ELF-1 (cell line): ENCODE data around the gene C19orf81.
A peak's percentile ranks its signal among the peaks of the same experiment; 100 is the strongest.
"Not testable (repeated sequence)": the region's sequence is repeated elsewhere in the genome, so short reads cannot be mapped to it uniquely, and the experiment has no call there.

Experiments
- DNase-seq: peaks from one replicate; pipeline ENCODE4 v3.0.0-alpha.2; 2016; ENCODE audit warnings: low read depth, low spot score

The C19orf81 gene

DNA sequence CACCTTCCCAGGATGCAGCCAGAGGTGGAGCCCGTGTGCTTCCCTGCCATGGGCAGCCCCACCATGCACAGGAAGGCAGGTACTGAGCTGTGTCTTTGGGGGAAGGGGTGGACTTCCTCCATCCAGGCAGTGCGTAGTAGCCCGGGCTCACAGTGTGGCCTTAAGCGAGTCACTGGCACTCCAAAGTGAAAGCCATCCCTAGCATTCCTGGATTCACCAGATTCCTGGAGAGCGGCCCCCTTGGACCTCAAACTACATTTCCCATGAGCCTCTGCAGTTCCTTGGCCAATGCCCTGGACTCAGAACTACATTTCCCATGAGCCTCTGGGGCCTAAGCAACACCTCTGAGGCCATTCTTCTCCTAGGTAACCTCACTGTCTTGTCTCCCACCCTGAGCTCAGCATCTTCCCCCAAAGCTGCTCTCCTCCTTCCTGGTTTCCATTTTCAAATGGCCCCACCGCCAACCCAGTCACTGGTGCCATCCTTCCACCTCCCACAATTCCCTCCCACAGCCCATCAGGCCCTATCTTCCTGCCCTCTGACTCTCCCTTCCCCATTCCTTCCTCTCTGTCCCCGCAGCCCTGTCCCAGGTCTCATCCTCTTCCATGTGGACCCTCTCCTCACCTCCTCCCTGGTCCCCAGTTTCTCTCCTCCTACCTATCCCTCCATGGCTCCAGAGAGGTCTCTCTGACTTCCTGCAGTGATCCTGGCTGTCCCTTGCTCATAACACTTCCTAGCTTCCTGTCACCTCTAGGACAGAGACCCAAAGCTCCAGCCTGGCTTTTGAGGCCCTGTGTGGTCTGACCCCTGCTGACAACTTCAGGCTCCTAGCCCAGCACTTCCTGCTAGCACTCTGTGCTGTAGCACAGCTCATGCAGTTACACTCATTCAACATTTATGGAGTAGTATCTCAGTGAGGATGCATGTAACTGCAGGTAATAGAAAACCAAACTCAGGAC lies at the start of gene C19orf81:
Gene C19orf81, plus strand, starts transcription at position 13 of the 959 bp plus-strand sequence. Its CDS starts 0 bp downstream, at position 13.
- DNase-seq: peak; percentile 82

GRCh38 chr19:50601407-50602088 lies 47.7 kb upstream of the C19orf81 start:
- DNase-seq: no peak

DNA sequence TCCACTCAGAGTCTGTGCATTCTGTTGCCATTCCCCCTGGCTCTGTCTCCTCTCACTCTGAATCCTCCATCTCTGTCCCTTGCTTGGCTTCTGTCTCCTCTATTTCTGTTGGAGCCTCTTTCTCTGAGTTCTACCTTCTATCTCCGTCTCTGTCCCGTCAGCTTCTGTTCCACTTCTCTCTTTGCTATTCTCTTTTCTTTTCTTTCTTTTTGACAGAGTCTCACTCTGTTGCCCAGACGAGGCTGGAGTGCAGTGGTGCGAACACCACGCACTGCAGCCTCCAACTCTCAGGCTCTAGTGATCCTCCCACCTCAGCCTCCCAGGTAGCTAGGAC lies 47.2 kb upstream of the C19orf81 start:
- DNase-seq: no peak

DNA sequence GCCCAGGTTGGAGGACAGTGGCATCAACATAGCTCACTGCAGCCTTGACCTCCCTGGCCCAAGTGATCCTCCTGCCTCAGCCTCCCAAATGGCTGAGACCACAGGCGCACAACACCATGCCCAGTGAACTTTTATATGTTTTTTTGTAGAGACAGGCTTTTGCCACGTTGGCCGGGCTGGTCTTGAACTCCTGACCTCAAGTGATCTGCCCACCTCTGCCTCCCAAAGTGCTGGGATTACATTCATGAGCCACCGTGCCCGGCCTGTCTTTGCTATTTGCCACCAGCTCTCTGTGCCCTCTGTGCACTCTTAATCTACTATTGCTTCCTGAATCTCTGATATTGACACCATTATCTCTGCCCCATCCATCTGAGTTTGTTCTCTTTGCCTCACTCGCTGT lies 46.7 kb upstream of the C19orf81 start:
- no peak for DNase-seq

DNA sequence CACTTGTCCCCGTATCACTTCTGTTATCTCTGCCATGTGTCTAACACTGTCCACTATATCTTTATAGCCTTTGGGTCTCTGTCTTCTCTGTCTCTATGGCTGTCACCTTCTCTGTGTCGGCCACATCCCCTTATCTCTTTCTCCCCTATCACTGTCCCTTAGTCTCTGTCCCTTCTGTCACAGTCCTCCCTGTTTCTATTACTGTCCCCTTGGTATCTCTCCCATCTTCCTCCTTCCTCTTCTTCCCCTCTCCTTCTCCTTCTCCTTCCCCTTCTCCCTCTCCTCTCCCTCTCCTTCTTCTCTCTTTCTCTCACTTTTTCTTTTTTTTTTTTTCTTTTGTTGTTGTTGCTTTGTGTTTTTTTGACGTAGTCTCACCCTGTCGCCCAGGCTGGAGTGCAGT lies 46.3 kb upstream of the C19orf81 start:
- no peak for DNase-seq

DNA sequence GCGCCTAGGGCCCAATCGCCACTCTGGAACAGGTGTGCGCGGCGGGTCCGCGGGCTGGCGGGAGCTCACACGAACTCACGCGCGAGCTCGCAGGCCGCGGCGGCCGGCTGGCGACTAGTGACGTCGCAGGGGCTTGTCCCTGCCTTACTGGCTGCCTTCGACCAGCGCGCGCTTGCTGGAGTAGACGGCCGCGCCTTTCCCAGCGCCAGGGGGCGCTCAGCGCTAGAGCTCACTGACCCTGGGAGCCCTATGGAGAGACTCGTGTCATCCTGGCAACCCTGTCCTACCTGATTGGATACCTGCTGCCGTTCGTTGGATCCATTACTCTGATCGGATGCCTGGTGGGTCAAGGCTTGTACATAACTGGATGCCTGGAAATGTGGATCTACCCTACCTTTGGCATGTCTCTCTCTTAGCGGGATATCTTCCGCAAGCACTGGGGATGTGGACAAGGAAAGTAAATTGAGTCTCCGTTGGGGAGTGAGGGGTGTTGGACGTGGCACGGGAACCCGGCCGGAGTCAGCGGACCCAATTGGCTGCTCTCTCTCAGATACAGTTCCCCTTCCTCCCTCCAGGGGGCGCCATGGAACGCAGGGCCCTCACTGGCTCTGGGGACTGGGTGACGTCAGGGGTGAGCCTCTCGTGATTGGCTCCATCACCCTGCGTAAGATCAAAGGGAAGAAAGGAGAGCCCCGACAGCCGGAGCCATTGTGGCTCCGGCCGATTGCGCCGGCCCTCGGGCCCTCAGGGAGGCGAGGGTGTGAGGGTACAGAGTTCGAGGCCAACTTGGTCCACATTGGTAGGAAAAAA lies 44.8 kb upstream of the C19orf81 start:
- peak; percentile 21 for DNase-seq

GRCh38 chr19:50606059-50606836 lies 43.0 kb upstream of the C19orf81 start:
- peak; percentile 55 for DNase-seq

DNA sequence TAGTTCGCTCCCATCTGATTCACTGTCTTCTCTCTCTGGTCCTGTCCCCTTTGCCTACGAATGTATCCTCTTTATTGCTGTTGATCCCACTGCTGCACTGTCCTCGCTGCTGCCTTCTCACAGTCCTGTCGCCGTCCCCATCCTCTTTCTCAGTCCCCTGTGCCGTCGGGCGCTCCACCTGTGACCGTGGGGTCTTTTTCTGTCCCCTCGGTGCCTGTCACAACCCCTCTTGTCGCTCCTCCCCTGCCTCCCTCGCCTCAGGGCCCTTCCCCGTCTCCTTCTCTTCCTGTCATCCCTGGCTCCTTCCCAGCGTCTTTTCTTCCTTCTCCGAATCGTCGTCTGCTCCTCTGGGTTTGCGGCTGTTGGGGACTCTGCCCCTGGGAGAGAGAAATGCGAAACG lies 41.9 kb upstream of the C19orf81 start:
- DNase-seq: no peak

DNA sequence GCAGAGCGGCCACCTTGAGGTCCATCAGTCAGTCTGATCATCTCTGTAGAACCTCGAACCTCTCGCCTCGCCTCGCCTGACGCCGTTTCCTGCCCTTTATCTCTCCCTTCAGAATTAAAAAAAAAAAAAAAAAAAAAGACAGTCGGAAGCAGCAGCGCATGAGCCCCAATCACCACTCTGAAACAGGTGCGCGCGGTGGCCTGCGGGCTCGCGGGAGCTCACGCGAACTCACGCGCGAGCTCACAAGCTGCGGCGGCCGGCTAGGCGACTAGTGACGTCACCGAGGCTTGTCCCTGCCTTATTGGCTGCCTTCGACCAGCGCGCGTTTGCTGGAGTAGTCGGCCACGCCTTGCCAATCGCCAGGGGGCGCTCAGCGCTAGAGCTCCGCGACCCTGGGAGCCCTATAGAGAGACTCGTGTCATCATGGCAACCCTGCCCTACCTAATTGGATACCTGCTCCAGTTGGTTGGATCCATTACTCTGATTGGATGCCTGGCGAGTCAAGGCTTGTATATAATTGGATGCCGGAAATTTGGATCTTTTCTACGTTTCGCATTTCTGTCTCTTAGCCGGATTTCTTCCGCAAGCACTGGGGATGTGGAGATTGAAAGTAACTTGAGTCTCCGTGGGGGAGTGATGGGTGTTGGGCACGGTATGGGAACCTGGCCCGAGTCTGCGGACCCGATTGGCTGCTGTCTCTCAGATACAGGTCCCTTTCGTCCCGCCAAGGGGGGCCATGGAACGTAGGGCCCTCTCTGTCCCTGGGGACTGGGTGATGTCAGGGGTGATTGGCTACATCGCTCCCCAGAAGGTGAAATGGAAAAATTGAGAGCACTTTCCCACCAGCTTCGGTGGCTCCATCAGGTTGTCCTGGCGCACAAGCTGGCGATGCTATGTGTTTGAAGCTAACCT lies 41.1 kb upstream of the C19orf81 start:
- DNase-seq: peak; percentile 99

- DNase-seq: not testable (repeated sequence)
Measured at GRCh38 chr19:50612504-50613404, 36.5 kb upstream of the C19orf81 start.

GRCh38 chr19:50618379-50618778 lies 30.9 kb upstream of the C19orf81 start:
- DNase-seq: not testable (repeated sequence)

GRCh38 chr19:50619184-50619583 lies 30.1 kb upstream of the C19orf81 start:
- not testable (repeated sequence) for DNase-seq

DNA sequence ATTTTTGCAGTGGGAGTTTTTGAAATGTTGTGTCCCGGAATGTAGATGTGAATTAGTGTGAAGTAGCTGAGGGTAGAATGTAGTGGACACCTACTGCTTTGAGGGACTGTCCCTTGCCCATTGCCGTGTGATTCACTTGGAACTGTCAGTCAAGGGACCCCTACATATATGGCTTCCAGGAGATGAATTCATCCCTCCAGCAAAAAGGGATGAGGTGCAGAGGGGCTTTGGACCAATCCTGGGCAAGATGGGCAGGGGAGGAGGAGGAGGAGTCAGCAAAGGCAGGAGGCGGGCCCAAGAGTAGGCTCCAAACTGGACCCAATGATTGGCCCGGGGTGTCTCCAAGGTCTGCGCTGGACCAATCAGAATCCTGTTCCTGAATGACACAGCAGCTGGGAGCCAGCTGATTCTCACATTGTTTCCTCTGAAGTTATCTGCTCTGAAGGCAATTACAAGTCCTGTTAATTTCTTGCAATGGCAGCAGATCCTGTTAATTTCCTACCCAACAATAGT lies 28.8 kb upstream of the C19orf81 start:
- not testable (repeated sequence) for DNase-seq

GRCh38 chr19:50624949-50625600 lies 24.2 kb upstream of the C19orf81 start:
- no peak for DNase-seq

DNA sequence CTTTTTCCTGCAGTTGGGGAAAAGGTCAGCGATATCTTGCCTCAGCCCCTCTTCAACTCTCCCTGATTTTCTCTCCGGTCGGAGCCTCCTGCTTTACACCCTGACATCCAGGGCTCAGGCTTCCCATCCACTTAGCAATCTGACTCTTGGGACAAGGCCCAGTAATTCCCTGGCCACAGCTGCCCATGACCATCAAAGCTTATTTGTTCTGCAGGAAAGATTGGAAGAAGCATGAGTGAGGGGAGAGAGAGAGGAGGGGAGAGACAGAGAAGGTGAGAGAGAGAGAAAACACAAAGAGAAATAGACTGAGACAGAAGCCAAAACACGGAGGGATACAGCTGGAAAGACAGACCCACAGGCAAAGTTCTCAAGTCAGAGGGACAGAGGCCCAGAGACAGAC lies 23.2 kb upstream of the C19orf81 start:
- DNase-seq: no peak

- DNase-seq: no peak
Measured at GRCh38 chr19:50626795-50627194, 22.4 kb upstream of the C19orf81 start.

DNA sequence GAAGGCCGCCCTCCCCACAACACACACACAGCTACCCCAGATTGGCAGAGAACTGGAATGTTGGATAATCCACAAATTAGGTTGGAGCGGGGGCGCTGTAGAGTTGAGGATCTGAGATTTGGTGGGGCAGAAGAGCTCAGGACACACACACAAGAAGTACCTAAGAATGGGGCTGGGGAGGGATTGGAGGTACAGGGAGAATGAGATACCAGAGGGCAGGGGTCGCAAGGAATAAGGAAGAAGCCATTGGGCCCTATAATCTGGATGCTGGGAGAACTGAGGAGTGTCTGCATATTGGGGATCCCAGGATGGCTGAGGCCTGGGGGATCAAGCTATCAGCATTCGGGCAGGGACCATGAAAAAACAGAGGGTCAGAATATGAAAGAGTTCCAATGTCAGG lies 21.1 kb upstream of the C19orf81 start:
- no peak for DNase-seq

GRCh38 chr19:50628551-50628950 lies 20.7 kb upstream of the C19orf81 start:
- DNase-seq: no peak
